A549 (cell line): ENCODE measurements around the gene TNIP2. TPM values are rescaled to one million over a fixed set of nuclear protein-coding genes. Genes with fewer than 3 reads are reported as not detected.

Experiments
- ATAC-seq, 2 experiments: fragments of 200-7000 bp in 1 of 2; fragments of >200 bp in 1 of 2; cut with Nextera tagmentation in 1 of 2; cut with Tn5 transposase in 1 of 2; 3 replicates each; pipeline versions ENCODE4 v1.8.0 to v1.9.1; 2018 to 2020; ENCODE audit warnings: mild to moderate bottlenecking in 1 of 2, moderate library complexity in 1 of 2
- CTCF ChIA-PET: fragments of 300-600 bp; sonication (Branson Sonifier 250); formaldehyde crosslinking; extraction: SDS; loops from one replicate; lab custom pipeline; 2021; ENCODE audit warnings: antibody characterized with exemption, inconsistent platforms; lab: Yijun Ruan, JAX
- POLR2A ChIA-PET: fragments of 350-600 bp; formaldehyde crosslinking; extraction: SDS; loops from one replicate; lab custom pipeline; 2021; ENCODE audit warnings: antibody characterized with exemption, inconsistent platforms; lab: Yijun Ruan, JAX
- DNase-seq, 2 experiments: peaks; one replicate each; pipeline versions ENCODE4 v3.0.0 to v3.0.0-alpha.2; 2011 to 2016; ENCODE audit warnings: low read depth in 1 of 2, low spot score in 1 of 2
- FAIRE-seq: peaks from 2 replicates; lab custom pipeline; 2011; peaks lifted over from hg19 to GRCh38; lab: Jason Lieb, UNC
- H3K27ac ChIP-seq, 2 experiments: fragments of >200 bp; sonication (Bioruptor Twin); formaldehyde crosslinking; 3 replicates each; pipeline ENCODE4 v1.5.1; 2016 to 2017
- H3K4me1 ChIP-seq: fragments of >200 bp; sonication (Bioruptor Twin); formaldehyde crosslinking; 3 replicates; pipeline ENCODE4 v1.6.1; 2016
- H3K4me2 ChIP-seq: fragments of >200 bp; sonication (Bioruptor Twin); formaldehyde crosslinking; 3 replicates; pipeline ENCODE4 v1.6.1; 2016
- H3K4me3 ChIP-seq: fragments of >200 bp; sonication (Bioruptor Twin); formaldehyde crosslinking; 3 replicates; pipeline ENCODE4 v1.5.1; 2016
- H3K9me3 ChIP-seq: fragments of >200 bp; sonication (Bioruptor Twin); formaldehyde crosslinking; 3 replicates; pipeline ENCODE4 v1.6.1; 2016
- CBX2 ChIP-seq: fragments of 200-600 bp; sonication (generic); IDR thresholded peaks from 2 replicates; pipeline ENCODE4 v1.6.1; 2016; ENCODE audit warnings: low read depth, mild to moderate bottlenecking, borderline replicate concordance
- CBX8 ChIP-seq: fragments of 200-600 bp; sonication (generic); IDR thresholded peaks from 2 replicates; pipeline ENCODE4 v1.6.1; 2016
- CHD2 ChIP-seq: fragments of 150-350 bp; IDR thresholded peaks from 2 replicates; pipeline ENCODE4 v1.6.1; 2014; ENCODE audit warnings: low read length; ENCODE audit not compliant: partially characterized antibody
- CHD4 ChIP-seq: fragments of 200-600 bp; sonication (generic); IDR thresholded peaks from 2 replicates; pipeline ENCODE4 v1.6.1; 2016; ENCODE audit warnings: antibody characterized with exemption, mild to moderate bottlenecking, borderline replicate concordance
- CTCF ChIP-seq: fragments of >200 bp; sonication (Bioruptor Twin); formaldehyde crosslinking; IDR thresholded peaks from 3 replicates; pipeline ENCODE4 v1.5.1; 2016
- ESRRA ChIP-seq: fragments of 150-350 bp; IDR thresholded peaks from 2 replicates; pipeline ENCODE4 v1.6.1; 2014; ENCODE audit warnings: mild to moderate bottlenecking, low read length, borderline replicate concordance
- FOSB ChIP-seq: fragments of 250-450 bp; sonication (Bioruptor Pico); IDR thresholded peaks from 2 replicates; pipeline ENCODE4 v1.5.0; 2020; ENCODE audit warnings: mild to moderate bottlenecking, moderate library complexity
- HDAC2 ChIP-seq: fragments of 200-600 bp; sonication (generic); IDR thresholded peaks from 2 replicates; pipeline ENCODE4 v1.6.1; 2016
- HEYL ChIP-seq: fragments of 250-450 bp; sonication (Bioruptor Pico); IDR thresholded peaks from 2 replicates; pipeline ENCODE4 v1.8.0; 2021; ENCODE audit warnings: mild to moderate bottlenecking, moderate library complexity
- HOXA7 ChIP-seq: fragments of 250-450 bp; sonication (Bioruptor Pico); IDR thresholded peaks from 2 replicates; pipeline ENCODE4 v1.5.0; 2020; ENCODE audit warnings: mild to moderate bottlenecking, moderate library complexity
- KDM5A ChIP-seq: fragments of 200-600 bp; sonication (generic); IDR thresholded peaks from 2 replicates; pipeline ENCODE4 v1.6.1; 2016; ENCODE audit warnings: antibody characterized with exemption, mild to moderate bottlenecking
- MAFK ChIP-seq: fragments of 450-650 bp; IDR thresholded peaks from 2 replicates; pipeline ENCODE4 v1.6.1; 2014; ENCODE audit not compliant: partially characterized antibody
- RAD21 ChIP-seq, 2 experiments: fragments of >200 bp in 1 of 2; sonication (Bioruptor Twin) in 1 of 2; formaldehyde crosslinking in 1 of 2; IDR thresholded peaks in 1 of 2; conservative IDR thresholded peaks in 1 of 2; 2 replicates in 1 of 2; 3 replicates in 1 of 2; pipeline ENCODE4 v1.6.1; 2012 to 2018; ENCODE audit warnings: inconsistent platforms in 1 of 2
- RCOR1 ChIP-seq: fragments of 150-350 bp; IDR thresholded peaks from 2 replicates; pipeline ENCODE4 v1.6.1; 2014; ENCODE audit warnings: antibody characterized with exemption, low read length, low read depth
- TFCP2L1 ChIP-seq: fragments of 250-450 bp; sonication (Bioruptor Pico); IDR thresholded peaks from 2 replicates; pipeline ENCODE4 v1.5.0; 2021; ENCODE audit warnings: mild to moderate bottlenecking
- ZSCAN20 ChIP-seq: fragments of 250-450 bp; sonication (Bioruptor Pico); IDR thresholded peaks from 2 replicates; pipeline ENCODE4 v1.8.0; 2022; ENCODE audit warnings: mild to moderate bottlenecking, moderate library complexity
- WGBS: methylation state at CpG from one replicate; pipeline ENCODE4 v1.1.6; 2017; ENCODE audit errors: missing lambda C conversion rate; 5-methylcytosine and 5-hydroxymethylcytosine counted together
- polyA plus RNA-seq, 4 experiments: library from polyadenylated mRNA; depleted of rRNA in 3 of 4; stranded (reverse); fragments of >200 nt; fragmentation: RNase III in 1 of 4; extraction: RNeasy Plus Mini Kit Qiagen cat#74134 plus additional on column Dnase treatment in 1 of 4; gene quantifications; 2 replicates in 3 of 4; 3 replicates in 1 of 4; pipeline ENCODE4 v1.2.3, GENCODE V29; 2011 to 2017
- TF ChIP-seq, protein P1 (sequence below): fragments of 200-600 bp; sonication (generic); IDR thresholded peaks from 2 replicates; pipeline ENCODE4 v1.6.1; 2016; ENCODE audit warnings: antibody characterized with exemption, mild to moderate bottlenecking, moderate library complexity
- TF ChIP-seq, protein P2 (sequence below): IDR thresholded peaks from 2 replicates; pipeline ENCODE4 v1.6.1; 2012
- TF ChIP-seq, protein P3 (sequence below): fragments of 450-650 bp; IDR thresholded peaks from 2 replicates; pipeline ENCODE4 v1.6.1; 2014; ENCODE audit warnings: antibody characterized with exemption
- TF ChIP-seq, protein P4 (sequence below): fragments of >200 bp; sonication (Bioruptor Twin); formaldehyde crosslinking; IDR thresholded peaks from 2 replicates; pipeline ENCODE4 v1.6.1; 2016

The TNIP2 gene
- polyA plus RNA-seq, 2 of the 4 experiments (the other 2 are of a cell fraction), result 20.0 to 27.9 TPM

DNA sequence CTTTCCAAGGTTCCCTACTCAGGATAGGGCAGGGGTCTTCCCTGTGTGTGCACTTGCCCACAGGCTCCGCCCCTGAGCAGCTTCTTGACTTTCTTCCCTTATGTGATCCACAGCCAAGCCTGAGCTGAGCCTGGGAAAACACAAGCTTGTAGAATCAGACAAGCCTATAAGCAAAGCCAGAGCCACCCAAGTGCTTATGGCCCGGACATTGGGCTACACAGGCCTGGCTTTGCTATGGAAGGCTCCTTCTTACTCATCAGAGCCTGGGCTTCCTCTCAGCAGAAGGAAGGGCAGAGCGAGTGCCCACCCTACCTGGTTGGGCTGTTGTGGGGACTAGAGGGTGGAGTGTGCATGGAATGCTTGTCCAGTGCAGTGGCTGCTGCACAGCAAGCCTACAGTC, 1.3 kb upstream of the TNIP2 start:
- TF ChIP-seq MAFK, result no peak
- TF ChIP-seq CBX2, result no peak
- no peak for TF ChIP-seq RCOR1
- TF ChIP-seq, protein P1, sequence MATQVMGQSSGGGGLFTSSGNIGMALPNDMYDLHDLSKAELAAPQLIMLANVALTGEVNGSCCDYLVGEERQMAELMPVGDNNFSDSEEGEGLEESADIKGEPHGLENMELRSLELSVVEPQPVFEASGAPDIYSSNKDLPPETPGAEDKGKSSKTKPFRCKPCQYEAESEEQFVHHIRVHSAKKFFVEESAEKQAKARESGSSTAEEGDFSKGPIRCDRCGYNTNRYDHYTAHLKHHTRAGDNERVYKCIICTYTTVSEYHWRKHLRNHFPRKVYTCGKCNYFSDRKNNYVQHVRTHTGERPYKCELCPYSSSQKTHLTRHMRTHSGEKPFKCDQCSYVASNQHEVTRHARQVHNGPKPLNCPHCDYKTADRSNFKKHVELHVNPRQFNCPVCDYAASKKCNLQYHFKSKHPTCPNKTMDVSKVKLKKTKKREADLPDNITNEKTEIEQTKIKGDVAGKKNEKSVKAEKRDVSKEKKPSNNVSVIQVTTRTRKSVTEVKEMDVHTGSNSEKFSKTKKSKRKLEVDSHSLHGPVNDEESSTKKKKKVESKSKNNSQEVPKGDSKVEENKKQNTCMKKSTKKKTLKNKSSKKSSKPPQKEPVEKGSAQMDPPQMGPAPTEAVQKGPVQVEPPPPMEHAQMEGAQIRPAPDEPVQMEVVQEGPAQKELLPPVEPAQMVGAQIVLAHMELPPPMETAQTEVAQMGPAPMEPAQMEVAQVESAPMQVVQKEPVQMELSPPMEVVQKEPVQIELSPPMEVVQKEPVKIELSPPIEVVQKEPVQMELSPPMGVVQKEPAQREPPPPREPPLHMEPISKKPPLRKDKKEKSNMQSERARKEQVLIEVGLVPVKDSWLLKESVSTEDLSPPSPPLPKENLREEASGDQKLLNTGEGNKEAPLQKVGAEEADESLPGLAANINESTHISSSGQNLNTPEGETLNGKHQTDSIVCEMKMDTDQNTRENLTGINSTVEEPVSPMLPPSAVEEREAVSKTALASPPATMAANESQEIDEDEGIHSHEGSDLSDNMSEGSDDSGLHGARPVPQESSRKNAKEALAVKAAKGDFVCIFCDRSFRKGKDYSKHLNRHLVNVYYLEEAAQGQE, result no peak
- TF ChIP-seq, protein P2, sequence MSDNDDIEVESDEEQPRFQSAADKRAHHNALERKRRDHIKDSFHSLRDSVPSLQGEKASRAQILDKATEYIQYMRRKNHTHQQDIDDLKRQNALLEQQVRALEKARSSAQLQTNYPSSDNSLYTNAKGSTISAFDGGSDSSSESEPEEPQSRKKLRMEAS, result no peak
- TF ChIP-seq RAD21 (conservative IDR thresholded peaks at IDR 0.05 in 1 of 2, IDR thresholded peaks at IDR 0.05 in 1 of 2), result no peak
- no peak for TF ChIP-seq CHD2
- no peak for TF ChIP-seq CTCF
- Histone ChIP-seq H3K27ac (no peak overlapping the region), H3K4me2 (no peak overlapping the region), H3K4me3 (no peak overlapping the region), H3K9me3 (no peaks in the 10 kb centered on the region), H3K4me1 (peaks cover 24% of the 10 kb centered on the region)
- POLR2A ChIA-PET, result no interaction called here
- ATAC-seq (no peak), FAIRE-seq (no peak), DNase-seq (no peak)
- WGBS, result 100% methylated on average over 1 of the region's 3 CpGs
- CTCF ChIA-PET, result no interaction called here

GRCh38 chr4:2756691-2757350, 685 bp upstream of the TNIP2 start:
- peaks cover 23% of the 10 kb centered on the region for H3K4me1 ChIP-seq
- ATAC-seq, result no peak
- no peaks in the 10 kb centered on the region for H3K9me3 ChIP-seq
- no peak for DNase-seq
- TF ChIP-seq HOXA7 (CRISPR knock-in tag), result no peak
- TF ChIP-seq, all 56 proteins: peak for 0
- WGBS, result 80% methylated on average over 22 of the region's 25 CpGs
- no peak for FAIRE-seq
- peak overlapping the region; percentile 72 for H3K4me3 ChIP-seq
- peak overlapping the region; percentile 75 for H3K4me2 ChIP-seq
- CTCF ChIA-PET, result interaction anchor here (0.5 kb wide), 1 partner anchor 553 kb away, joined by 3 read pairs; no protein-coding TSS in a partner anchor
- POLR2A ChIA-PET, result interaction anchor here (0.6 kb wide), 1 partner anchor 76 kb away, joined by 3 read pairs; no protein-coding TSS in a partner anchor
- H3K27ac ChIP-seq, result peak overlapping the region; percentile 65 to 100

DNA sequence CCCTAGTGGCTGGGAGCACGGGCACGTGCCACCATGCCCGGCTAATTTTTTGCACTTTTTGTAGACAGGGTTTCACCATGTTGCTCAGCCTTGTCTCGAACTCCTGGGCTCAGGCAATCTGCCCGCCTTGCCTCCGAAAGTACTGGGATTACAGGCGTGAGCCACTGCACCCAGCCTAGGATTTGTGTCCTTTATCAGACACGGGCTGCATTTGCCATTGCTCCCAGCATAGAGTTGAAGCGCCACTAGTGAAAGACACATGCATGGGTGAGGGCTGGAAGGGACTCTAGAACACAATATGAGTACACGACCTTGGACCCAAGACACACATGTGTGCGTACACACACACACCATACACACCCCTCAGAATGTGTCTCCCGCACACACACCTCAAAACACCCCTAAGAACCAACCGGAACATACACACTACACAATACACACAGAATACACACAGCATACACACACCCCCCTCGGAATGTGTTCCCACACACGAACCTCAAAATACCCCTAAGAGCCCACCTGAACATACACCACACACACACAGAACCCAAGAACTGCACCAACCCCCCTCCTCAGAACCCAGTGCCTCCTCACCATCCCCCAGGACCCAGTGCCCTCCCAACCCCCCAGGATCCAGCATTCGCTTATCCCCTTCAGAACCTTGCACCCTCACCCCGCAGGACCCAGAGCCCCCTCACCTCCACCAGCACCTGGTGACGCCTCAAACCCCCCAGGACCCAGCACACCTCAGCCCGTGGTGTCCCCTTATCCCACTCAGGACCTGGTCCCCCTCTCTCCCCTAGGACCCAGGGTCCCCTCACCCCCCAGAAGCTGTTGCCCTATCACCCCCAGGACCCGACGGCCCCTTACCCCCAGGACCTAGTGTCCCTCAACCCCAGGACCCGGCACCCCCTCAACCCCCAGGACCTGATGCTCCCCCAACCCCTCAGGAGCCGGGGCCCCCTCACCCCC, 1.0 kb downstream of the TNIP2 start:
- Histone ChIP-seq H3K4me1 (peaks cover 11% of the 10 kb centered on the region; the same call in 1 of the 3 replicates), H3K4me2 (peak overlapping the region; percentile 95), H3K27ac (peak overlapping the region; percentile 93 to 100), H3K4me3 (peak overlapping the region; percentile 72), H3K9me3 (no peaks in the 10 kb centered on the region)
- CTCF ChIA-PET, result interaction anchor here (1.0 kb wide), 1 partner anchor 23 kb away, joined by 3 read pairs; no protein-coding TSS in a partner anchor
- POLR2A ChIA-PET, result interaction anchor here (0.7 kb wide), 1 partner anchor 50 kb away, joined by 8 read pairs; no protein-coding TSS in a partner anchor
- FAIRE-seq (no peak), ATAC-seq (no peak), DNase-seq (no peak)
- 72% methylated on average over 16 of the region's 23 CpGs for WGBS
- TF ChIP-seq CHD4, result no peak
- TF ChIP-seq HDAC2, result no peak
- TF ChIP-seq ZSCAN20, result no peak
- no peak for TF ChIP-seq ESRRA
- TF ChIP-seq KDM5A, result no peak
- TF ChIP-seq, protein P3, sequence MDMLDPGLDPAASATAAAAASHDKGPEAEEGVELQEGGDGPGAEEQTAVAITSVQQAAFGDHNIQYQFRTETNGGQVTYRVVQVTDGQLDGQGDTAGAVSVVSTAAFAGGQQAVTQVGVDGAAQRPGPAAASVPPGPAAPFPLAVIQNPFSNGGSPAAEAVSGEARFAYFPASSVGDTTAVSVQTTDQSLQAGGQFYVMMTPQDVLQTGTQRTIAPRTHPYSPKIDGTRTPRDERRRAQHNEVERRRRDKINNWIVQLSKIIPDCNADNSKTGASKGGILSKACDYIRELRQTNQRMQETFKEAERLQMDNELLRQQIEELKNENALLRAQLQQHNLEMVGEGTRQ, result no peak
- TF ChIP-seq HEYL (CRISPR knock-in tag), result no peak
- TF ChIP-seq FOSB (CRISPR knock-in tag), result no peak
- TF ChIP-seq CBX2, result no peak
- TF ChIP-seq CBX8, result no peak
- no peak for TF ChIP-seq TFCP2L1 (CRISPR knock-in tag)
- no peak for TF ChIP-seq RCOR1
- TF ChIP-seq, protein P4, sequence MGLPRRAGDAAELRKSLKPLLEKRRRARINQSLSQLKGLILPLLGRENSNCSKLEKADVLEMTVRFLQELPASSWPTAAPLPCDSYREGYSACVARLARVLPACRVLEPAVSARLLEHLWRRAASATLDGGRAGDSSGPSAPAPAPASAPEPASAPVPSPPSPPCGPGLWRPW, result no peak
